CD4-positive, alpha-beta memory T cell (primary cell): ENCODE measurements around the gene PKD2. TPM values are rescaled to one million over a fixed set of nuclear protein-coding genes. Genes with fewer than 3 reads are reported as not detected.
"Not testable (repeated sequence)": the region's sequence is repeated elsewhere in the genome, so short reads cannot be mapped to it uniquely, and the experiment has no call there.

Experiments used
- CTCF ChIA-PET: fragments of 350-600 bp; sonication (Branson Sonifier 250); formaldehyde crosslinking; loops from one replicate; lab custom pipeline; 2021; ENCODE audit warnings: inconsistent platforms; ENCODE audit not compliant: partially characterized antibody; lab: Charles Lee
- POLR2A ChIA-PET: fragments of 350-600 bp; sonication (Branson Sonifier 250); formaldehyde crosslinking; loops from one replicate; lab custom pipeline; 2021; ENCODE audit not compliant: partially characterized antibody; lab: Charles Lee
- DNase-seq, 5 donors: peaks; one replicate each; pipeline versions ENCODE4 v3.0.0 to v3.0.0-alpha.2; 2020 to 2022; ENCODE audit warnings: mixed read lengths in 1 of 5
- H3K27ac ChIP-seq: one replicate; pipeline ENCODE4 v1.7.0; 2013; ENCODE audit warnings: low read depth, low read length
- H3K27me3 ChIP-seq: 2 replicates; pipeline ENCODE4 v1.7.0; 2013; ENCODE audit warnings: mild to moderate bottlenecking, low read length, moderate library complexity; ENCODE audit not compliant: insufficient read depth
- H3K36me3 ChIP-seq: 2 replicates; pipeline ENCODE4 v1.7.0; 2013; ENCODE audit warnings: mild to moderate bottlenecking, low read length, moderate library complexity; ENCODE audit not compliant: insufficient read depth
- H3K4me1 ChIP-seq: 2 replicates; pipeline ENCODE4 v1.7.0; 2013; ENCODE audit warnings: mild to moderate bottlenecking, low read length, moderate library complexity; ENCODE audit not compliant: insufficient read depth
- H3K4me3 ChIP-seq, 2 donors: one replicate each; pipeline ENCODE4 v1.7.0; 2013; ENCODE audit warnings: low read length in 2 of 2, mild to moderate bottlenecking in 1 of 2
- H3K9me3 ChIP-seq, 2 donors: one replicate each; pipeline ENCODE4 v1.7.0; 2013; ENCODE audit warnings: low read length in 2 of 2, control low read depth in 1 of 2; ENCODE audit not compliant: control insufficient read depth in 1 of 2
- H3K27ac Mint-ChIP-seq, 7 donors: one replicate each; pipeline ENCODE4 v1.8.0; 2020 to 2021; ENCODE audit warnings: mixed read lengths in 7 of 7, mild to moderate bottlenecking in 6 of 7, inconsistent platforms in 3 of 7, moderate library complexity in 3 of 7
- H3K27me3 Mint-ChIP-seq, 2 donors: one replicate each; pipeline ENCODE4 v1.8.0; 2020 to 2021; ENCODE audit warnings: mixed read lengths in 2 of 2
- H3K36me3 Mint-ChIP-seq, 2 donors: one replicate each; pipeline ENCODE4 v1.8.0; 2020 to 2021; ENCODE audit warnings: mixed read lengths in 2 of 2, inconsistent platforms in 1 of 2, mild to moderate bottlenecking in 1 of 2
- H3K4me1 Mint-ChIP-seq, 4 donors: one replicate each; pipeline ENCODE4 v1.8.0; 2020 to 2021; ENCODE audit warnings: mixed read lengths in 4 of 4, mild to moderate bottlenecking in 1 of 4
- H3K4me3 Mint-ChIP-seq, 8 donors: one replicate each; pipeline ENCODE4 v1.8.0; 2020 to 2021; ENCODE audit warnings: mixed read lengths in 8 of 8, mild to moderate bottlenecking in 7 of 8, moderate library complexity in 6 of 8, inconsistent platforms in 3 of 8
- H3K9me3 Mint-ChIP-seq, 8 donors: one replicate each; pipeline ENCODE4 v1.8.0; 2020 to 2021; ENCODE audit warnings: mixed read lengths in 8 of 8, mild to moderate bottlenecking in 5 of 8, inconsistent platforms in 3 of 8, moderate library complexity in 1 of 8
- intact Hi-C: fragments of 100-400 bp; cut with micrococcal nuclease; formaldehyde crosslinking; loops from one replicate; pipeline ENCODE4 v1.15.1; 2023
- polyA plus RNA-seq, 2 donors: library from polyadenylated mRNA; unstranded; fragments of 300-500 nt; fragmentation: Illumina TruSeq; gene quantifications; one replicate each; pipeline ENCODE4 v1.2.3, GENCODE V29; 2021
- total RNA-seq, 2 experiments: library from RNA; stranded (reverse); gene quantifications; one replicate each; pipeline ENCODE4 v1.2.3, GENCODE V29; 2021

PKD2 gene
- total and polyA plus RNA-seq, 4 experiments from 2014 or later = 0.93 to 7.5 (median 6.0) TPM

DNA sequence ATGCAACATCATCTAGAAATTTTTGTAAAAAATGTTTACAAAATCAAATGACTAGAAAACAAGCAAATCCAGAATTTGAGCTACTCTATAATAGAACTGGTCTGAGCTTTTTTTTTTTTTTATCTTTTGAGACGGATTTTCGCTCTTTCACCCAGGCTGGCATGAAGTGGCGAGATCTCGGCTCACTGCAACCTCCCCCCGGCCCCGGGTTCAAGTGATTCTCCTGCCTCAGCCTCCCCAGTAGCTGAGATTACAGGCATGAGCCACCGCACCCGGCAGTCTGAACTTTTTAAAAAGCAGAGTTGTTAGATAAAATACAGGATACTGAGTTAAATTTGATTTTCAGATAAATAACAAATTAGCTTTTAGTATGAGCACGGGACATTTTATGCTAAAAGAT, 20.9 kb upstream of the PKD2 start:
- Histone ChIP-seq H3K9me3 (no peaks in the 10 kb centered on the region), H3K4me3 (no peak overlapping the region), H3K4me1 (peaks cover 3% of the 10 kb centered on the region), H3K27me3 (no peaks in the 10 kb centered on the region), H3K36me3 (no peaks in the 10 kb centered on the region), H3K27ac (no peak overlapping the region)
- no peaks in the 10 kb centered on the region for H3K36me3 Mint-ChIP-seq
- peaks cover 15 to 16% of the 10 kb centered on the region in 2 donors for H3K27me3 Mint-ChIP-seq
- intact Hi-C loops = no loop called here
- no peak for DNase-seq
- ChIA-PET CTCF (interaction anchor here (0.6 to 1.4 kb wide), 6 partner anchors 9 to 1297 kb away, joined by 3 to 5 read pairs (median 3); no protein-coding TSS in a partner anchor), POLR2A (no interaction called here)
- H3K27ac Mint-ChIP-seq = no peak overlapping the region
- peaks cover 0 to 10% (median 6%) of the 10 kb centered on the region in 4 donors for H3K4me1 Mint-ChIP-seq
- H3K4me3 Mint-ChIP-seq = no peak overlapping the region
- peaks cover 0 to 2% (median 0%) of the 10 kb centered on the region in 8 donors for H3K9me3 Mint-ChIP-seq

DNA sequence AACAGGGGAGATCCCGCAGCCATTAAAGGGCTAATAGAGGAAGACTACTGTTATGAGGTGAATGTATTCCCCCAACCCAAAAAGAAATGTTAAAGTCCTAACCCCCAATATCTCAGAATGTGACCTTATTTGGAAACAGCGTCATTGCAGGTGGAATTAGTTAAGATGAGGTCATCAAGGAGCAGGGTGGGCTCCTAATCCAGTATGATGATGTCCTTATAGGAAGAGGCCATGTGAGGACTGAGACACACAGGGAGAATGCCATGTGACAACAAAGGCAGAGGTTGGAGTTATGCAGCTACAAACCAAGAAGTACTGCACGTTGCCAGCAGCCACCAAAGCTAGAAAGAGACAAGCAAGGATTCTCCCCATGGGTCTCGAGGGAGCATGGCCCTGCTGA, 17.7 kb upstream of the PKD2 start:
- Mint-ChIP-seq H3K4me1 (peaks cover 0 to 18% (median 12%) of the 10 kb centered on the region in 4 donors), H3K27me3 (peaks cover 5 to 9% of the 10 kb centered on the region in 2 donors), H3K9me3 (peaks cover 0 to 2% (median 0%) of the 10 kb centered on the region in 8 donors), H3K4me3 (no peak overlapping the region), H3K27ac (no peak overlapping the region), H3K36me3 (no peaks in the 10 kb centered on the region)
- Histone ChIP-seq H3K27me3 (no peaks in the 10 kb centered on the region), H3K4me1 (peaks cover 3% of the 10 kb centered on the region), H3K4me3 (no peak overlapping the region), H3K36me3 (no peaks in the 10 kb centered on the region), H3K27ac (no peak overlapping the region), H3K9me3 (no peaks in the 10 kb centered on the region)
- DNase-seq = no peak
- ChIA-PET CTCF (no interaction called here), POLR2A (no interaction called here)
- intact Hi-C loops = no loop called here

DNA sequence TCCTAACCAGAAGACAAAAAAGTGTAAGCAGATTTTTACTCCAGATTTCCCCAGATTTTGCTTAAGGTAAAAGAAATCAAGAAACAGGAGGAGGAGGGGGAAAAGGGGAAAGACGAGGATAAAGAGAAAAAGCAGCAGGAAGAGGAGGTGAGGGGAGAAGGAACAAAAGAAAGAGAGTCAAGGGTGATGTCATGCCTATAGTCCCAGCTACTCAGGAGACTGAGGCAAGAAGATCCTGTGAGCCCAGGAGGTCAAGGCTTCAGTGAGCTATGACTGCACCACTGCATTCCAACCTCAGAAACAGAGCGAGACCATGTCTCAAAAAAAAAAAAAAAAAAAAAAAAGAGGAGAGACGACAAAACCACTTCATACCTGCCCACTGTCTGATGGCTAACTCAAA, 12.0 kb upstream of the PKD2 start:
- Mint-ChIP-seq H3K9me3 (no peaks in the 10 kb centered on the region), H3K27ac (no peak overlapping the region)
- no peaks in the 10 kb centered on the region for H3K36me3 ChIP-seq

DNA sequence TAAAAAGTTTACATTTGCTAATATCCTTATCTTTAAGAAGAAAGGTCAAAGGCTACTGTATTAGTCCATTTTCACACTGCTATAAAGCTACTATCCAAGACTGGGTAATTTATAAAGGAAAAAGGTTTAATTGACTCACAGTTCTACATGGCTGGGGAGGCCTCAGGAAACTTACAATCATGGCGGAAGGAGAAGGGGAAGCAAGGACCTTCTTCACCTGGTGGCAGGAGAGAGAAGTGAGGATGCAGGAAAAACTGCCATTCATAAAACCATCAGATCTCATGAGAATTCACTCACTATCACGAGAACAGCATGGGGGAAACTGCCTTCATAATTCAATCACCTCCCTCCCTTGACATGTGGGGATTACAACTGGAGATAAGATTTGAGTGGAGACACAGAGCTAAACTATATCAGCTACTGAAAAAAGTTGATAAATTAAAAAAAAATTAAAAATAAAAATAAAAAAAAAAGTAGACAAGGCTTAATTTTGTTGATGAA, 8.2 kb upstream of the PKD2 start:
- POLR2A ChIA-PET, H3K36me3 ChIP-seq, H3K4me1 Mint-ChIP-seq, intact Hi-C loops, H3K4me3 ChIP-seq, H3K9me3 Mint-ChIP-seq, H3K4me3 Mint-ChIP-seq, DNase-seq, H3K27ac ChIP-seq, H3K9me3 ChIP-seq, H3K27me3 ChIP-seq, H3K27ac Mint-ChIP-seq, H3K4me1 ChIP-seq, H3K36me3 Mint-ChIP-seq: not testable (repeated sequence)
- CTCF ChIA-PET = interaction anchor here (0.6 kb wide), 1 partner anchor 220 kb away, joined by 3 read pairs; no protein-coding TSS in a partner anchor
- H3K27me3 Mint-ChIP-seq = peaks cover 2 to 13% of the 10 kb centered on the region in 2 donors

More for the DNA sequence above, 12.0 kb upstream of the PKD2 start:
- no peaks in the 10 kb centered on the region for H3K36me3 Mint-ChIP-seq
- no peak overlapping the region for H3K27ac ChIP-seq
- H3K4me3 Mint-ChIP-seq = no peak overlapping the region
- H3K9me3 ChIP-seq = no peaks in the 10 kb centered on the region
- no peak overlapping the region for H3K4me3 ChIP-seq
- ChIA-PET POLR2A (no interaction called here), CTCF (no interaction called here)
- H3K4me1 ChIP-seq = no peaks in the 10 kb centered on the region
- peaks cover 0 to 15% (median 11%) of the 10 kb centered on the region in 4 donors for H3K4me1 Mint-ChIP-seq
- intact Hi-C loops = no loop called here
- H3K27me3 Mint-ChIP-seq = peaks cover 2 to 11% of the 10 kb centered on the region in 2 donors
- H3K27me3 ChIP-seq = no peaks in the 10 kb centered on the region
- DNase-seq = no peak

DNA sequence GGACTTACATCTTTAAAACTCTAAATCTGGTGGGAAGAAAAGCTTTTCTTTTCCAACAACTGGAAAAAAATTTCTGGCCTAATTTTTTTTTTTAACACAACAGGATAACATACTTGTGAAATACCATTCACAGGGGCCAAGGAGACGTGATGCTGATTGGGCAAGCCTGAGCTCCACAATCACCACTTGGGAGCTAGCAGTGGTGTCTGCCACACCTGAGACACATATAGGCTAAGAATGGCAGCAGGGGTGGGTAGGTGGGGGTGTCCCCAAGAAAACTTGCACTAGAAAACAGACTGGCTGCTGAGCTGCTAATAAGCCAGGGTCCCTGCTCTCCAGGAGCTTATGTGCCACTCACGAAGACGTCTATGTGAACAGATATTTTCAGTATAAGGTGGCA, 5.6 kb upstream of the PKD2 start:
- no peak for DNase-seq
- Mint-ChIP-seq H3K27me3 (peaks cover 0 to 6% of the 10 kb centered on the region in 2 donors), H3K4me3 (no peak overlapping the region), H3K4me1 (peaks cover 0 to 6% (median 3%) of the 10 kb centered on the region in 4 donors), H3K27ac (no peak overlapping the region), H3K36me3 (peaks cover 0 to 1% of the 10 kb centered on the region in 2 donors), H3K9me3 (peaks cover 0 to 2% (median 0%) of the 10 kb centered on the region in 8 donors)
- POLR2A ChIA-PET = no interaction called here
- Histone ChIP-seq H3K27me3 (no peaks in the 10 kb centered on the region), H3K9me3 (no peaks in the 10 kb centered on the region), H3K27ac (no peak overlapping the region), H3K4me3 (no peak overlapping the region), H3K36me3 (no peaks in the 10 kb centered on the region), H3K4me1 (peaks cover 2% of the 10 kb centered on the region)
- CTCF ChIA-PET = no interaction called here
- intact Hi-C loops = no loop called here

DNA sequence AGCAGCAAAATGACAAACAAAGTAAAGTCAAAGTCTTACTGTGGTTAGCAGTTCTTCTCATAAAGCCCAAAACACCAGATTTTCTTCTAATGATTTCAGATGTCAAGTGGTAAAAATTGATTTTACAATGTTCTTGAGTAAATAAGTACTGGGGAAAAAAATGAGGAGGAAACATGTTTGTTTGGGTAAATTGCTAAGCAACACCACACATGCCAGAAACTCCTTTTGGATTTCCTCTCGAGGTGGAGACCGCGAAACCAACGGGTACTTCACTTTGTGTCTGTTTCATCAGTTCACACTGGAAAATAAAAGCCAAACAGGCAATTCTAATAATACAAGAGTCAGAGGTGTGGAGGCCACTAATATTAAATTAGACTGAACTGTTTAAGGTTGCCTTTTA, 4.6 kb upstream of the PKD2 start:
- Mint-ChIP-seq H3K4me3 (no peak overlapping the region), H3K4me1 (peaks cover 0 to 9% (median 4%) of the 10 kb centered on the region in 4 donors), H3K36me3 (peaks cover 0 to 1% of the 10 kb centered on the region in 2 donors), H3K9me3 (peaks cover 0 to 2% (median 0%) of the 10 kb centered on the region in 8 donors), H3K27me3 (peaks cover 0 to 4% of the 10 kb centered on the region in 2 donors), H3K27ac (no peak overlapping the region)
- no peak overlapping the region for H3K4me3 ChIP-seq
- ChIA-PET POLR2A (no interaction called here), CTCF (no interaction called here)
- no peak for DNase-seq
- H3K4me1 ChIP-seq = peaks cover 5% of the 10 kb centered on the region
- H3K9me3 ChIP-seq = no peaks in the 10 kb centered on the region
- H3K36me3 ChIP-seq = no peaks in the 10 kb centered on the region
- H3K27ac ChIP-seq = no peak overlapping the region
- no peaks in the 10 kb centered on the region for H3K27me3 ChIP-seq
- intact Hi-C loops = no loop called here

DNA sequence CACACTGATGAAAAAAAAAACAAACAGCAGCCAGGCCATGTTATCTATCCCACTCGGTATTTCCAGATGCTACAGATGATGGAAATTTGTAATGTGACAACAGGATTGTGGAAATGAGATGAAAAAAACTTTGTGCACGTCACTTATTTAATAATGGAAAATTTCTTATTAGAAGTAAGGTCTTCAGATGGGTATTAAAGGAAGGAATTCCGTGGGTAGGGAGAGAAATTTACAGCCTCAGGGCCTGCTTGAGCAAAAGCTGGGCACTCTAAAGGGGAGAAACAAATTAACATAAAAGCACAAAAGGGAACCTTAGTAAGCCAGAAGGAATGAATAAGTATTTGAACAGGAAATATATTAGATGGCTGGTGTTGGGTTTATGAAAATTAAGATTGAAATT, 4.2 kb upstream of the PKD2 start:
- no peak for DNase-seq
- Histone ChIP-seq H3K9me3 (no peaks in the 10 kb centered on the region), H3K27me3 (no peaks in the 10 kb centered on the region), H3K36me3 (no peaks in the 10 kb centered on the region), H3K4me3 (no peak overlapping the region), H3K27ac (no peak overlapping the region), H3K4me1 (peaks cover 5% of the 10 kb centered on the region)
- peaks cover 0 to 2% (median 0%) of the 10 kb centered on the region in 8 donors for H3K9me3 Mint-ChIP-seq
- intact Hi-C loops = no loop called here
- ChIA-PET CTCF (no interaction called here), POLR2A (no interaction called here)
- H3K27me3 Mint-ChIP-seq = peaks cover 0 to 4% of the 10 kb centered on the region in 2 donors
- peaks cover 0 to 9% (median 4%) of the 10 kb centered on the region in 4 donors for H3K4me1 Mint-ChIP-seq
- no peak overlapping the region for H3K4me3 Mint-ChIP-seq
- peaks cover 0 to 1% of the 10 kb centered on the region in 2 donors for H3K36me3 Mint-ChIP-seq
- H3K27ac Mint-ChIP-seq = no peak overlapping the region
